NCI-H1417 (cell line): ENCODE measurements around the gene RUFY2.
A peak's percentile ranks its signal among the peaks of the same experiment; 100 is the strongest.
"Not testable (repeated sequence)": the region's sequence is repeated elsewhere in the genome, so short reads cannot be mapped to it uniquely, and the experiment has no call there.

Experiments used
- DNase-seq, 3 experiments: peaks; one replicate each; lab custom pipeline; 2025; lab: John Stamatoyannopoulos, UW

The RUFY2 gene

DNA sequence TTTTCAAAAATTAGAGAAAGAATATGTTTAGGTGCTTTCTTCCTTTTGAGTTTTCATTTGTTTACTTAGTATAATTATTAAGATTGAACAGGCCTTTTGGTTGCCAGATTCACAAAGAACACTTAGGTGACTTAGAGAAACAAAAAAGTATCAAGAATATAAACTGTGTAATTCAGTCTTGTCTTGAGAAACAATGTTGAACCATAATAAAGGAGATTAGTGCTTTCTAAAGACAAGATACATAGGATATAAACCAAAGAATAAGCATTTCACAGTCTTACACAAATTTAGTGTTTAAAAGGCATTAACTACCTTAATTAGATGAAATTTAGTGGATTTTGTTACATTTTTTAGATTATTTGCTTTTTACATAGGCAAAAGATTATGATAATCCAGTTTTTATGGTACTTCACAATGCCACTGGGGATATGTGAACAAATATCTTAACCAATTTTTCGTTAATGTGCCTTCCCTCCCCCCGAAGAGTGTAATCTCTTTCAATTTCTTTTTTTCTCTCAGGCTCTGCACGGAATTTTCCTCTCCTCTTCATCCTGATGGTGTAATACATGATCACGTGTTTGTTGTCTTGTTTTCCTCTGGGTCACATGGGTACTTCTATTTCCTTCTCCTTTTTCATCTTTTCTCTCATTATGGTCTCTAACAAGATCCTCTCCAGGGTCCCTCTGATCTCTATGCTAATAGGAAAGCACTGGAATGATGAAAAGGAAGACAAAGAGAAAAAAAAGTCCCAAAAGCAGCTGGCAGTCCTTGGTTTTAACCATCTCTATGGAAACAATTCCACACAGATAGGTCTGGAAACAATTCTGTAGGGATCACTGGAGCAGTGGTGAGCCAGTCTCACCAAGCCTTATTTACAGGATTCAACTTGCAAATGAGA lies 78.9 kb downstream of the RUFY2 start:
- peak in 1 of 3 experiments; percentile 45 for DNase-seq

DNA sequence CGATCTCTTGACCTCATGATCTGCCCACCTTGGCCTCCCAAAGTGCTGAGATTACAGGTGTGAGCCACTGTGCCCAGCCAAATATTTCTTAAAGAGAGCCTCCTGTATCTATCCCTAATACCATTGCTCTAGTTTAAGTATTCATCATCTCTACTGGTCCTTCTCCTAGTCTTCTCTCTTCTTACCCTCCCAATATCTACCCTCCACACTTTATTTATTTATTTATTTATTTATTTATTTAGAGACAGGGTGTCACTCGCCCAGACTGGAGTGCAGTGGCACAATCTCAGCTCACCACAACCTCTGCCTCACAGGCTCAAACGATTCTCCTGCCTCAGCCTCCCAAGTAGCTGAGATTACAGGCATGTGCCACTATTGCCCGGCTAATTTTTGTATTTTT lies 82.7 kb downstream of the RUFY2 start:
- DNase-seq: not testable (repeated sequence)

DNA sequence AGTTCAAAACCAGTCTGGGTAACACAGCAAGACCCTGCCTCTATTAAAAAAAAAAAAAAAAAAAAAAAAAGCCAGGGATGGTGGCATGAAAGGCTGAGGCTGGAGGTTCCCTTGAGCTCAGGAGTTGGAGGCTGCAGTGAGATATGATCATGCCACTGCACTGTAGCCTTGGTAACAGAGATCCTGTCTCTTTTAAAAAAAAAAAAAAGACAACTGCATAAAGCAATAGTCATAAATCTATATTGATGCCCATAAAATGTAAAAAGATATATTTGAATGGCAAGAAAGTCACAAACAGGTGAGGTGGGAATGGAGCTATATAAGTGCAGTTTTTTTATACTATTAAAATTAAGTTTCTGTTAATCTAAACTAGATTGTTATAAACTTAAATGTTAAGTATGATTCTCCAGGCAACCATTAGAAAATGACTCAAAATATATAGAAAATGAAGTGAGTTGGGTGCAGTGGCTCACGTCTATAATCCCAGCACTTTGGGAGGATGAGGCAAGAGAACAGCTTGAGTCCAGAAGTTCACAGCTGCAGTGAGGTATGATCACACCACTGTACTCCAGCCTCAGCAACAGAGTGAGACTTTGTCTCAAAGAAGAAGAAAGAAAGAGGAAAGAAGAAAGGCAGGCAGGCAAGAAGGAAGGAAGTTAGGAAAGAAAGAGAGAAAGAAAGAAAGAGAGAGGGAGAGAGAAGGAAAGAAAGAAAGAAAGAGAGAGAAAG lies 88.6 kb downstream of the RUFY2 start:
- no peak for DNase-seq

DNA sequence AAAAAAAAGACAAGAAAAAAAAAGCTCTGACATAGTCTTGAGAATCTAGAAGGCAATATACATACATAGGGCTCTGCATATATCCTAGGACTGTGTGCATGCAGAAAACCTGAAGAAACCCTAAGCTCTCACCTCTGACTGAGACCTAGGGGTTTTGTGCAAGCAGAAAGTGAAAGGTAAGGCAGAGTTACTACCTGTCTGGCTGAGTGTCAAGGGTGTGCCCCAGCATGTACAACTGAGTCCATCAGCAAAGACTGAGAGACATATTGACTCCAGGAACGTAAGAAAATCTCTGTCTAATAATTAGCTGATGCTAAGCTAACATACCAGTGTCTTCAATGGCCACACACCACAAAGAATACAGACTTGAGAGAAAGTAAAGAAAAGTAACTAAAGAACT lies 91.5 kb downstream of the RUFY2 start:
- no peak for DNase-seq

DNA sequence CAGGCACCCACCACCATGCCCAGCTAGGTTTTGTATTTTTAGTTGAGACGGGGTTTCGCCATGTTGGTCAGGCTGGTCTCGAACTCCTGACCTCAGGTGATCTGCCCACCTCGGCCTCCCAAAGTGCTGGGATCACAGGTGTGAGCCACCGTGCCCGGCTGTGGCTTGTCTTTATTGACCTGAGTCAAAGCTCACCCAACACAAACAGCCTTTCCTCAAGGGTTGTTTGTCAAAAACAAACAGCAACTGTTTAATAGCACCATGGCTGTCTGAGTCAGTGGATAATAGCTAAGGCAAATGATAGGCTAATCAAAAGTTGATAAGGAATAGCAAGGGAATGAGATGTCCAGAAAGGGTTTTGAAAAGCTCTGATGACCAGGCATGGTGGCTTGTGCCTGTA lies 92.1 kb downstream of the RUFY2 start:
- not testable (repeated sequence) for DNase-seq

DNA sequence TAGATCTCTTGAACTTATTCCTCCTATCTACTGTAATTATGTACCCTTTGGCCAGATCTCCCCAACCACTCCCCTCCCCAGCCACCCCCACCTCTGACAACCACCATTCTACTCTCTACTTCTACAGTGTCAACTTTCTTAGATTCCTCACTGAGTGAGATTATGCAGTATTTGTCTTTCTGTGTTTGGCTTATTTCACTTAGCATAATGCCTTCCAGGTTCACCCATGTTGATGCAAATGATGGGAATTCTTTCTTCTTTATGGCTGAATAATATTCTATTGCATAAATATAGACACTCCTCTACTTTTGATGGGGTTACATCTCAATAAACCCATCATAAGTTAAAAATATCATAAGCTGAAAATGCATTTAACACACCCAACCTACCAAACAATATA lies 96.5 kb downstream of the RUFY2 start:
- no peak for DNase-seq

DNA sequence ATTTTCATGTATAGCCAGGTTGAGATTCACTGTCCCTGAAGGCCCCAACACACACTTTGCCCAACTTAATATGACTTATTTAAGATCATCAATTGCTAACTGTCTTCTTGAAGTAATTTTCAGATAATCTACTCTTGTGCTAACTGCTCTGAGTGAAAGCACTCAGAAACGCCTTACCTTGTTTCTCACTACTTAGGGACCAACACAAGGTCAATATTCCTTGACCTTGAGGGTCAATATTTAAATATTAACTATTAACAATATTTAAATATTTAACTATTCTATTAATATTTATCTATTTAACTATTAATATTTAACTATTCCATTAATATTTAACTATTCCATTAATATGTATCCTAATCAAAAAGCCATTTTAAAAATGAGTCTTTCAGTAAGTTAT lies 101.2 kb downstream of the RUFY2 start:
- DNase-seq: no peak

DNA sequence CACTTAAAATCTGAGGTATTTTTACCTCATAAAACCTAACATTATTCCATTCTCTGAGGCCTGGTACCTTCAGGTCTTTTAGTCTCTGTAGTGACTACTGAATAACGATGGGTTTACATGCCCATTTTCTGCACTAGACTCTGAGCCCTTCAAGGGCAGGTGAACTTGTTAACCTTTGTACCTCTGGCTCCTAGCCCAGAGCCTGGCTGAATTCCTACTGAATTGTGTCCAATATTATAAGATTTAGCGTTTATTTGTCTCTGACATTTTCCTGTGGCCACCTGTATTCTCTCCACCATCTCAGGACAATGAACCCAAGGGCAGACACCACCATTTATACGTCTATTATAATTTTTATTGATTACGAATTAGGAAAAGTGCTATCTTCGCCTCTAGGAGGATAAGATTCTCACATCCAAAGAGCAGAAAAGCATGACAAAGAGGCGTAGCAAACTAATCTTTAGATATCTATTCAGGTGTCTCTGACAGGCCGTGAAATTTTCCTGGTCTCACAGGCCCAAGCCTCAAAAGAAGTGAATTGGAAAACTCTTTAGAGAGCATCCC lies 103.1 kb downstream of the RUFY2 start:
- no peak for DNase-seq

DNA sequence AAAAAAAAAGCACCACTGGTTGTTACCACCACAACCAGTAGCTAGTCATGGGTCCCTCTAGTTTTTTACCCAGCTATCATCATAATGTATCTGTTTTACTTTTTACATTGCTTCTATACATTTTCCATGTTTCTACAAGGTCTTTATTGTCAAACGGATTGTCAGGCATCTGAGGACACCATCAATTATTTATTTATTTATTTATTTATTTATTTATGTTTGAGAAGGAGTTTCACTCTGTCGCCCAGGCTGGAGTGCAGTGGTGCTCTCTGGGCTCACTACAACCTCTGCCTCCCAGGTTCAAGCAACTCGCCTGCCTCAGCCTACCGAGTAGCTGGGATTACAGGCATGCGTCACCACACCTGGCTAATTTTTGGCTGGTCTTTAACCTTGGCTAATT lies 104.2 kb downstream of the RUFY2 start:
- no peak for DNase-seq

DNA sequence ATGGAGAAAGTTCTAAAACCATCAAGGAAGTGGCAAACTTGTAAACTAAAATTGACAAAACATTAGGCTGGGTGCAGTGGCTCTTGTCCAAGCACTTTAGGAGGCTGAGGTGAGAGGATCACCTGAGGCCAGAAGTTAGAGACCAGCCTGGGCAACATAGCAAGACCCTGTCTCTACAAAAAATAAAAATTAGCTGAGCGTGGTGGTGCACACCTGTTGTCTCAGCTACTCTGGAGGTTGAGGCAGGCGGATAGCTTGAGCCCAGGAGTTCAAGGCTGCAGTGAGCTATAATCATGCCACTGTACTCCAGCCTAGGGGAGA lies 104.6 kb downstream of the RUFY2 start:
- no peak for DNase-seq

DNA sequence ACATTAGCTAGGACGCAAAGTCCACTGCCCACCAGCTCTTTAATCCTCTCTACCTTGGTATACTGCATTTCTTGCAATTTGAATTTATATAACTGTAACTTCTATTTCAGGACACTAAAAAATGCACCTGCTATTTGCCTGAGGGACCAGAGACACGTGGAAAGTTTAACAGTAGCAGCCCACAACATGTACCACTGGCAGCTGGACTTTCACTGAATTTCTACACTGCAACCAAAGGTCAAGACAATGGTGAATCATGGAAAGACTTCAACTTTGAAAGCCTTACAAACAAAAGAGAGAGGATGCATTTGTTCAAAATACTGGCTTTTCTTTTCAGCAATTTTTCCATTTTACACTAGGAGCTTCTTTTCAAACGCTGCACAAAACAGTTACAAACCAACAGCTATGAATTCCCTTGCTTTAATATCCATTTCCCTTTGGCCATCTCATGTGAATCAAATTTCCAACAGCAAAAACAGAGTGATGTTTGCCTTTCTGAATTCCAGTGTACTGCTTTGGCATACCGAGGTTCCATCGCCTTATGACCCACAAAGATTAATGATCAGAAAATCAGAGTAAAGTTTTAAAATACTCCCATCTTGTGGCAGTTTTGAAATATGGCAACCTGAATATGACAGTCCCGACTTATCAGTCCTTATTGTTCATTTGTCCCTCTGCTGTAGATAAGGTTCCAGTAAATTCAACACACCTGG lies 105.1 kb downstream of the RUFY2 start:
- peak in 2 of 3 experiments; percentile 1 to 63 for DNase-seq

DNA sequence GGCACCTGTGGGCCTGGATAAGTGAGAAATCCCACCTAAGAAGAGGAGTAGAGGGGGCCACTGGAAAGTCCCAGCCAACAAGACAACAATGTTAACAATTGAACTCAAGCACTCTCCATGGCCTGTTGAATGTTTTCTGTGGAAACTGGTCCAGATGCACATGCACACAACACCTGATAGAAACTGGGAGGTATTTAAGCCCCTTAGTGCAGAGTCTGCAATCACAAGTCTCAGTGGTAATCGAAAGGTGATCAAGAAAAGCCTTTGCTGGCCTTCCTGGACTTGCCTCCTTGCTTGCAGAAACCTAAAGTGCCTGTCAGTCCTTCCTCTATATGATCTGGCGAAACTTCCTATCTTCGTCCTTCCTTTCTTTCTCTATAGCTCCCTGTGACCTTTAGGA lies 105.8 kb downstream of the RUFY2 start:
- DNase-seq: no peak

DNA sequence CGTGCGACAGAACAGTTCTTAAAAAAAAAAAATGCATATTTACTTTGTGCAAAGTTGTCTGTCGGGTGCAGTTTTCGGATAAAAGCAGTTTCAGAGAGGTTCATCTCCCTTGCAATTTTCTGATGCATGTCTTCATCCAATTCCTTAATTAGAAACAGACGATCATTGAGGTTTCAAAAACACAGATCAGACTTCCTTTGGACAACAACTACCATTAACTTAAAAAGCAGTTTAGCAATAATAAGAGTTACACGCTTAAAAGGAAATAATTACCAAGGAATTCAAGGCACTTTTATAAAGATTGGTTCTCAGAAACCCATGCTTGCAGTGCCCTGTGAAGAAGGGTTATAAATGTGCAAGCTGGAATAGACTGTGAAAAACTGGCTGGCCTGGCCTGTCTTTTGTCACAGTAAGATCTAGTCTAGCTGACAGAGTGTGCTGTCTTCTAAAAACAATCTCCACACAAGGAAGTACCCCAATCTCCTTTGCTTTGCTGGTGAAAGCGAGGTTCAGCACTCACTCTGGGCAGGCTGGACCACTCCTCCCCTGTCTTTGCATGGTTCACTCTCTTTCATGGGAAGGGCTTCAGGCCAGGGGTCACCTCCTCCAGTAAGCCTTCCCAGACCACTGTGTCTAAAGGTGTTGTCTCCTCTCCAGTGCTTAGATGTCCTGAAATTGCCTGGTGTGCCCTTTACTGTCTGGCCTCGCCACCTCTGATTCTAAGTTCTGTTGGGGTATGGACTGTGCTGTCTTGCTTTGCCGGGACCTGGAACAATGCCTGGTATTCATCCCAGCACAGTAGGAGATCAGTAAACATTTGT lies 110.0 kb downstream of the RUFY2 start:
- no peak for DNase-seq
